ENCODE results near the gene ZCCHC7. TPM values are rescaled to one million over a fixed set of nuclear protein-coding genes. Genes with fewer than 3 reads are reported as not detected.

Gene ZCCHC7
- total and polyA plus RNA-seq, 10 of the 15 experiments (the other 5 are each of a cell fraction or from before 2014, with no cell fraction given): 42.9 to 178 (median 53.3) TPM

DNA sequence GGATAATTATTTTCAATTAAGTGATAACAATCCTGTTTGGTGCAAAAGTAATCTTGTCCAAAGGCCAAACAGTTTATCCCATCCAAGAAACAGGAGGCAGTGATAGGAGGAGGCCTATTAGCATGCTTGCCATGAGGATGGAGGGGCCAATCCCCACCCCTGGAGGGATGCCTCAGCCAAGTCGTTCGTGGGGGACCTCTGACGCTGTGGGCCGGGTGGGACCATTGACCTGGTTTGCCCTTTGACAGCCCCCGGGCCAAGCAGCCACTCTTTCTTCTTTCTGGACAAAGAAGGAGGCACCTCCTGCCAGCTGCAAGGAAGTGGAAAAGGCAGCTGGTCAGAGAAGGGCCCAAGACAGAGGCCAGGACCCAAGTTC is 262.6 kb downstream of the ZCCHC7 start:
- Histone ChIP-seq H3K4me1 (ENCODE audit: control insufficient read depth, insufficient read depth, low read length) (peaks cover 65% of the 10 kb centered on the region), H3K27ac (ENCODE audit: control insufficient read depth, insufficient read depth) (peak overlapping the region; percentile 92), H3K9ac (ENCODE audit: control insufficient read depth, insufficient read depth, low read length) (peak overlapping the region; percentile 64), H3K9me3 (replicated peaks; ENCODE audit: control insufficient read depth, insufficient read depth, low read length) (peaks cover 2% of the 10 kb centered on the region; the same call in 2 of the 3 replicates), H3K4me2 (ENCODE audit: control insufficient read depth, insufficient read depth) (peak overlapping the region; percentile 58), H4K20me1 (ENCODE audit: control insufficient read depth, insufficient read depth) (no peaks in the 10 kb centered on the region), H2AFZ (ENCODE audit: control insufficient read depth, low read depth, low read length) (peak overlapping the region; percentile 46; the same call in 1 of the 2 replicates), H3K27me3 (replicated peaks in 1 of 2; ENCODE audit: control insufficient read depth in 2 of 2, insufficient read depth in 2 of 2, low read length in 1 of 2) (no peaks in the 10 kb centered on the region), H3K79me2 (ENCODE audit: control insufficient read depth, insufficient read depth, low read length) (peaks cover 3% of the 10 kb centered on the region), H3K36me3 (ENCODE audit: control insufficient read depth in 2 of 2, insufficient read depth in 2 of 2, low read length in 1 of 2) (no peaks in the 10 kb centered on the region), H3K4me3 (no peak overlapping the region)
- ChIA-PET POLR2A (interaction anchor here (0.6 to 3.3 kb wide), 8 partner anchors 8 to 382 kb away, joined by 3 to 46 read pairs (median 10); no protein-coding TSS in a partner anchor), CTCF (interaction anchor here (0.9 to 4.0 kb wide), 12 partner anchors 8 to 357 kb away, joined by 3 to 23 read pairs (median 6); no protein-coding TSS in a partner anchor), SMC1A (ENCODE audit: uncharacterized antibody, unreplicated experiment) (interaction anchor here (0.7 to 3.6 kb wide), 18 partner anchors 10 to 90 kb away, joined by 3 to 40 read pairs (median 4); no protein-coding TSS in a partner anchor), RAD21 (ENCODE audit: unreplicated experiment) (interaction anchor here (0.8 to 3.4 kb wide), 16 partner anchors 9 to 302 kb away, joined by 3 to 24 read pairs (median 4); no protein-coding TSS in a partner anchor)
- DNase-seq (ENCODE audit: low read depth, low spot score) (no peak), ATAC-seq (peak; percentile 32), FAIRE-seq (no peak)
- peak; percentile 45; the same call in 1 of the 2 replicates for TF ChIP-seq LARP7 (IDR thresholded peaks at IDR 0.05)
- TF ChIP-seq, protein P1, sequence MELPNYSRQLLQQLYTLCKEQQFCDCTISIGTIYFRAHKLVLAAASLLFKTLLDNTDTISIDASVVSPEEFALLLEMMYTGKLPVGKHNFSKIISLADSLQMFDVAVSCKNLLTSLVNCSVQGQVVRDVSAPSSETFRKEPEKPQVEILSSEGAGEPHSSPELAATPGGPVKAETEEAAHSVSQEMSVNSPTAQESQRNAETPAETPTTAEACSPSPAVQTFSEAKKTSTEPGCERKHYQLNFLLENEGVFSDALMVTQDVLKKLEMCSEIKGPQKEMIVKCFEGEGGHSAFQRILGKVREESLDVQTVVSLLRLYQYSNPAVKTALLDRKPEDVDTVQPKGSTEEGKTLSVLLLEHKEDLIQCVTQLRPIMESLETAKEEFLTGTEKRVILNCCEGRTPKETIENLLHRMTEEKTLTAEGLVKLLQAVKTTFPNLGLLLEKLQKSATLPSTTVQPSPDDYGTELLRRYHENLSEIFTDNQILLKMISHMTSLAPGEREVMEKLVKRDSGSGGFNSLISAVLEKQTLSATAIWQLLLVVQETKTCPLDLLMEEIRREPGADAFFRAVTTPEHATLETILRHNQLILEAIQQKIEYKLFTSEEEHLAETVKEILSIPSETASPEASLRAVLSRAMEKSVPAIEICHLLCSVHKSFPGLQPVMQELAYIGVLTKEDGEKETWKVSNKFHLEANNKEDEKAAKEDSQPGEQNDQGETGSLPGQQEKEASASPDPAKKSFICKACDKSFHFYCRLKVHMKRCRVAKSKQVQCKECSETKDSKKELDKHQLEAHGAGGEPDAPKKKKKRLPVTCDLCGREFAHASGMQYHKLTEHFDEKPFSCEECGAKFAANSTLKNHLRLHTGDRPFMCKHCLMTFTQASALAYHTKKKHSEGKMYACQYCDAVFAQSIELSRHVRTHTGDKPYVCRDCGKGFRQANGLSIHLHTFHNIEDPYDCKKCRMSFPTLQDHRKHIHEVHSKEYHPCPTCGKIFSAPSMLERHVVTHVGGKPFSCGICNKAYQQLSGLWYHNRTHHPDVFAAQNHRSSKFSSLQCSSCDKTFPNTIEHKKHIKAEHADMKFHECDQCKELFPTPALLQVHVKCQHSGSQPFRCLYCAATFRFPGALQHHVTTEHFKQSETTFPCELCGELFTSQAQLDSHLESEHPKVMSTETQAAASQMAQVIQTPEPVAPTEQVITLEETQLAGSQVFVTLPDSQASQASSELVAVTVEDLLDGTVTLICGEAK (IDR thresholded peaks at IDR 0.05; ENCODE audit: borderline replicate concordance): no peak
- peak; percentile 76 for TF ChIP-seq NR2F1 (conservative IDR thresholded peaks at IDR 0.05)
- TF ChIP-seq IKZF2 (IDR thresholded peaks at IDR 0.05): peak in 1 of 2 experiments; percentile 61; a peak in 1 of 4 replicates
- TF ChIP-seq SMARCA5 (IDR thresholded peaks at IDR 0.05): peak; percentile 29; the same call in 1 of the 2 replicates
- no peak for TF ChIP-seq ZSCAN29 (IDR thresholded peaks at IDR 0.05)
- peak; percentile 76 for TF ChIP-seq IKZF1 (conservative IDR thresholded peaks at IDR 0.05)
- TF ChIP-seq DPF2 (IDR thresholded peaks at IDR 0.05): peak; percentile 76
- TF ChIP-seq CREM (IDR thresholded peaks at IDR 0.05; ENCODE audit: low read depth): 0 out of 2 replicates have a peak, but pooled peaks have one; percentile 6
- TF ChIP-seq, protein P2, sequence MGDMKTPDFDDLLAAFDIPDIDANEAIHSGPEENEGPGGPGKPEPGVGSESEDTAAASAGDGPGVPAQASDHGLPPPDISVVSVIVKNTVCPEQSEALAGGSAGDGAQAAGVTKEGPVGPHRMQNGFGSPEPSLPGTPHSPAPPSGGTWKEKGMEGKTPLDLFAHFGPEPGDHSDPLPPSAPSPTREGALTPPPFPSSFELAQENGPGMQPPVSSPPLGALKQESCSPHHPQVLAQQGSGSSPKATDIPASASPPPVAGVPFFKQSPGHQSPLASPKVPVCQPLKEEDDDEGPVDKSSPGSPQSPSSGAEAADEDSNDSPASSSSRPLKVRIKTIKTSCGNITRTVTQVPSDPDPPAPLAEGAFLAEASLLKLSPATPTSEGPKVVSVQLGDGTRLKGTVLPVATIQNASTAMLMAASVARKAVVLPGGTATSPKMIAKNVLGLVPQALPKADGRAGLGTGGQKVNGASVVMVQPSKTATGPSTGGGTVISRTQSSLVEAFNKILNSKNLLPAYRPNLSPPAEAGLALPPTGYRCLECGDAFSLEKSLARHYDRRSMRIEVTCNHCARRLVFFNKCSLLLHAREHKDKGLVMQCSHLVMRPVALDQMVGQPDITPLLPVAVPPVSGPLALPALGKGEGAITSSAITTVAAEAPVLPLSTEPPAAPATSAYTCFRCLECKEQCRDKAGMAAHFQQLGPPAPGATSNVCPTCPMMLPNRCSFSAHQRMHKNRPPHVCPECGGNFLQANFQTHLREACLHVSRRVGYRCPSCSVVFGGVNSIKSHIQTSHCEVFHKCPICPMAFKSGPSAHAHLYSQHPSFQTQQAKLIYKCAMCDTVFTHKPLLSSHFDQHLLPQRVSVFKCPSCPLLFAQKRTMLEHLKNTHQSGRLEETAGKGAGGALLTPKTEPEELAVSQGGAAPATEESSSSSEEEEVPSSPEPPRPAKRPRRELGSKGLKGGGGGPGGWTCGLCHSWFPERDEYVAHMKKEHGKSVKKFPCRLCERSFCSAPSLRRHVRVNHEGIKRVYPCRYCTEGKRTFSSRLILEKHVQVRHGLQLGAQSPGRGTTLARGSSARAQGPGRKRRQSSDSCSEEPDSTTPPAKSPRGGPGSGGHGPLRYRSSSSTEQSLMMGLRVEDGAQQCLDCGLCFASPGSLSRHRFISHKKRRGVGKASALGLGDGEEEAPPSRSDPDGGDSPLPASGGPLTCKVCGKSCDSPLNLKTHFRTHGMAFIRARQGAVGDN (IDR thresholded peaks at IDR 0.05): no peak
- TF ChIP-seq, protein P3, sequence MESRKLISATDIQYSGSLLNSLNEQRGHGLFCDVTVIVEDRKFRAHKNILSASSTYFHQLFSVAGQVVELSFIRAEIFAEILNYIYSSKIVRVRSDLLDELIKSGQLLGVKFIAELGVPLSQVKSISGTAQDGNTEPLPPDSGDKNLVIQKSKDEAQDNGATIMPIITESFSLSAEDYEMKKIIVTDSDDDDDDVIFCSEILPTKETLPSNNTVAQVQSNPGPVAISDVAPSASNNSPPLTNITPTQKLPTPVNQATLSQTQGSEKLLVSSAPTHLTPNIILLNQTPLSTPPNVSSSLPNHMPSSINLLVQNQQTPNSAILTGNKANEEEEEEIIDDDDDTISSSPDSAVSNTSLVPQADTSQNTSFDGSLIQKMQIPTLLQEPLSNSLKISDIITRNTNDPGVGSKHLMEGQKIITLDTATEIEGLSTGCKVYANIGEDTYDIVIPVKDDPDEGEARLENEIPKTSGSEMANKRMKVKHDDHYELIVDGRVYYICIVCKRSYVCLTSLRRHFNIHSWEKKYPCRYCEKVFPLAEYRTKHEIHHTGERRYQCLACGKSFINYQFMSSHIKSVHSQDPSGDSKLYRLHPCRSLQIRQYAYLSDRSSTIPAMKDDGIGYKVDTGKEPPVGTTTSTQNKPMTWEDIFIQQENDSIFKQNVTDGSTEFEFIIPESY (IDR thresholded peaks at IDR 0.05): no peak
- in situ Hi-C loops (cut with MboI): no loop called here
- WGBS (ENCODE audit: insufficient coverage, insufficient replicate concordance, low lambda C conversion rate, missing lambda C conversion rate): 0% methylated on average over 5 of the region's 5 CpGs
- no TSS peak for BruUV-seq (replicated peaks)
- intact Hi-C loops (cut with micrococcal nuclease; ENCODE audit: unreplicated experiment): loop anchor here (1.0 kb wide), 1 partner anchor 12 kb away; no protein-coding TSS in a partner anchor

Data from GM12878 (cell line).